ENCODE results near the gene GPX4.

DNA sequence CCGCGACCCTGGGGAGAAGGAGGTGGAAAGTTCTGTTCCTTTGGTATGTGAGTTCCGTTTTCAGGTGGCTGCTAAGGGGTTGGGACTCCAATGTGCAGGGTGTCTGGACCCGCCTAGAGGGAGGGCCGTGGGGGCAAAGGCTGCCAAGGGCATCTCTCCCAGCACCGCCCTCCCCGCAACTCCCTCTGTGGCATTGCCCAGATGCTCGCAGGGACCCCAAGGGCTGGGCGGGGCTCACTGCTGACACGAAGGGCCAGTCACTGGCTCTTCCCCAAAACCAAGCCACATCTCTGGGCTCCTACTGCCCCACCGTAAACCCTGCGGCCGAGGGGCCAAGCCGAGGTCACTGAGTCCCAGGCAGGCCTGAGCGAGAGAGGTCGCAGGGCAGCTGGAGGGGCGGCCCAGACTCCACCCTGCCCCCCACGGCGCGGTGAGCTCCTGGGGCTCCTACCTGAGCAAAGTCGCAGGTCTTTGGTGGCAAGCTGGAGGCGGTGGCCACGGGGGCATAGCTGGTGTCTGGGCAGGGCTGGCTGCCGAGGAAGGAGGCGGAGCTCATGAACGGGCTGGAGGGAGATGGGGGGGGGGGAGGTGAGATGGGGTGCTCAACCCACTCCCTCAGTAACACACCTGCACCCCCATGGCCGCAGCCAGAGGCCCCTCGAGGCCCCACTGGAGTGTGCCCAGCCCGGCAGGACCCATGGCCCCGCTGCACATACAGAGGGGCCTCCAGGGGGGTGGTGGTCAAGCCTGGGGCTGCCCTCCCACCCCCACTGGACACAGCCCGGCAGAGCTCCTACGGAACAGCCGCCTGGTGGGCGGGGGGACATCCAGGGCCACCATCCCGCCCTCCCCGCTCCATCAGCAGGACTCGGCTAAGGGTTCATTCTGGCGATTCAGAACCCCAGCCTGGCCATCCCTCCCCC lies 43.3 kb downstream of the GPX4 start:
- TF ChIP-seq CTCF (IDR thresholded peaks at IDR 0.05 in 2 of 3, conservative IDR thresholded peaks at IDR 0.05 in 1 of 3; ENCODE audit: control insufficient read depth in 2 of 3, extremely low read depth in 1 of 3, insufficient read depth in 1 of 3, low read depth in 3 of 3, low read length in 3 of 3) (no peak), SP1 (IDR thresholded peaks at IDR 0.05; ENCODE audit: low read depth, low read length) (no peak)
- TF ChIP-seq, protein P1, sequence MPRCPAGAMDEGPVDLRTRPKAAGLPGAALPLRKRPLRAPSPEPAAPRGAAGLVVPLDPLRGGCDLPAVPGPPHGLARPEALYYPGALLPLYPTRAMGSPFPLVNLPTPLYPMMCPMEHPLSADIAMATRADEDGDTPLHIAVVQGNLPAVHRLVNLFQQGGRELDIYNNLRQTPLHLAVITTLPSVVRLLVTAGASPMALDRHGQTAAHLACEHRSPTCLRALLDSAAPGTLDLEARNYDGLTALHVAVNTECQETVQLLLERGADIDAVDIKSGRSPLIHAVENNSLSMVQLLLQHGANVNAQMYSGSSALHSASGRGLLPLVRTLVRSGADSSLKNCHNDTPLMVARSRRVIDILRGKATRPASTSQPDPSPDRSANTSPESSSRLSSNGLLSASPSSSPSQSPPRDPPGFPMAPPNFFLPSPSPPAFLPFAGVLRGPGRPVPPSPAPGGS (IDR thresholded peaks at IDR 0.05; ENCODE audit: borderline replicate concordance, insufficient read depth, low read depth, low read length, poor library complexity, severe bottlenecking): no peak
- TF ChIP-seq, protein P2, sequence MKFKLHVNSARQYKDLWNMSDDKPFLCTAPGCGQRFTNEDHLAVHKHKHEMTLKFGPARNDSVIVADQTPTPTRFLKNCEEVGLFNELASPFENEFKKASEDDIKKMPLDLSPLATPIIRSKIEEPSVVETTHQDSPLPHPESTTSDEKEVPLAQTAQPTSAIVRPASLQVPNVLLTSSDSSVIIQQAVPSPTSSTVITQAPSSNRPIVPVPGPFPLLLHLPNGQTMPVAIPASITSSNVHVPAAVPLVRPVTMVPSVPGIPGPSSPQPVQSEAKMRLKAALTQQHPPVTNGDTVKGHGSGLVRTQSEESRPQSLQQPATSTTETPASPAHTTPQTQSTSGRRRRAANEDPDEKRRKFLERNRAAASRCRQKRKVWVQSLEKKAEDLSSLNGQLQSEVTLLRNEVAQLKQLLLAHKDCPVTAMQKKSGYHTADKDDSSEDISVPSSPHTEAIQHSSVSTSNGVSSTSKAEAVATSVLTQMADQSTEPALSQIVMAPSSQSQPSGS (IDR thresholded peaks at IDR 0.05; ENCODE audit: low read length): no peak
